SK-N-SH treated with all-trans-retinoic acid at 6 μM for 48 hours (cell line): ENCODE data around the gene VCP.

Experiments
- CSRNP3 ChIP-seq: fragments of 250-450 bp; sonication (Bioruptor Pico); IDR thresholded peaks from 2 replicates; pipeline ENCODE4 v1.5.1; 2021; ENCODE audit warnings: mild to moderate bottlenecking, moderate library complexity
- PATZ1 ChIP-seq: fragments of 250-450 bp; sonication (Bioruptor Pico); IDR thresholded peaks from 2 replicates; pipeline ENCODE4 v1.8.0; 2020; ENCODE audit warnings: mild to moderate bottlenecking, moderate library complexity, borderline replicate concordance
- POU6F1 ChIP-seq: fragments of 250-450 bp; sonication (Bioruptor Pico); IDR thresholded peaks from 2 replicates; pipeline ENCODE4 v1.8.0; 2021; ENCODE audit warnings: low read depth, mild to moderate bottlenecking, moderate library complexity, borderline replicate concordance
- TOX ChIP-seq: fragments of 250-450 bp; sonication (Bioruptor Pico); IDR thresholded peaks from 2 replicates; pipeline ENCODE4 v1.8.0; 2021; ENCODE audit warnings: mild to moderate bottlenecking, moderate library complexity, borderline replicate concordance
- ZC3H10 ChIP-seq: fragments of 250-450 bp; sonication (Bioruptor Pico); IDR thresholded peaks from 2 replicates; pipeline ENCODE4 v1.5.1; 2021; ENCODE audit warnings: mild to moderate bottlenecking, moderate library complexity
- ZFP30 ChIP-seq: fragments of 450-650 bp; formaldehyde crosslinking; IDR thresholded peaks from 2 replicates; pipeline ENCODE4 v1.5.0; 2022; ENCODE audit warnings: mild to moderate bottlenecking, moderate library complexity
- TF ChIP-seq, protein P1 (sequence below): fragments of 250-450 bp; sonication (Bioruptor Pico); IDR thresholded peaks from 2 replicates; pipeline ENCODE4 v1.5.1; 2020; ENCODE audit warnings: low read depth, mild to moderate bottlenecking, moderate library complexity

GRCh38 chr9:35111001-35111933 is 38.8 kb upstream of the VCP start:
- TF ChIP-seq POU6F1 (CRISPR knock-in tag): no peak
- TF ChIP-seq TOX (CRISPR knock-in tag): no peak
- no peak for TF ChIP-seq ZFP30 (CRISPR knock-in tag)
- no peak for TF ChIP-seq CSRNP3
- TF ChIP-seq, protein P1, sequence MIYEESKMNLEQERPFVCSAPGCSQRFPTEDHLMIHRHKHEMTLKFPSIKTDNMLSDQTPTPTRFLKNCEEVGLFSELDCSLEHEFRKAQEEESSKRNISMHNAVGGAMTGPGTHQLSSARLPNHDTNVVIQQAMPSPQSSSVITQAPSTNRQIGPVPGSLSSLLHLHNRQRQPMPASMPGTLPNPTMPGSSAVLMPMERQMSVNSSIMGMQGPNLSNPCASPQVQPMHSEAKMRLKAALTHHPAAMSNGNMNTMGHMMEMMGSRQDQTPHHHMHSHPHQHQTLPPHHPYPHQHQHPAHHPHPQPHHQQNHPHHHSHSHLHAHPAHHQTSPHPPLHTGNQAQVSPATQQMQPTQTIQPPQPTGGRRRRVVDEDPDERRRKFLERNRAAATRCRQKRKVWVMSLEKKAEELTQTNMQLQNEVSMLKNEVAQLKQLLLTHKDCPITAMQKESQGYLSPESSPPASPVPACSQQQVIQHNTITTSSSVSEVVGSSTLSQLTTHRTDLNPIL: no peak
- no peak for TF ChIP-seq PATZ1
- TF ChIP-seq ZC3H10 (CRISPR knock-in tag): no peak
